Neural cell (in vitro differentiated cells): Measurements from ENCODE around the gene CDR2.

Source experiments
- EP300 ChIP-seq: fragments of 450-650 bp; conservative IDR thresholded peaks from 2 replicates; pipeline ENCODE4 v1.6.1; 2014; ENCODE audit warnings: antibody characterized with exemption, mild to moderate bottlenecking, moderate library complexity; ENCODE audit not compliant: poor library complexity, severe bottlenecking
- EZH2 ChIP-seq: fragments of 200-600, 300-800 bp; shearing (Covaris generic), sonication (generic); IDR thresholded peaks from 2 replicates; pipeline ENCODE4 v1.6.1; 2014; ENCODE audit warnings: antibody characterized with exemption, low read length, borderline replicate concordance, mild to moderate bottlenecking; ENCODE audit not compliant: insufficient read depth, poor library complexity, severe bottlenecking
- POLR2AphosphoS5 ChIP-seq: IDR thresholded peaks from 2 replicates; pipeline ENCODE4 v1.6.1; 2012
- RAD21 ChIP-seq: fragments of 450-650 bp; conservative IDR thresholded peaks from 2 replicates; pipeline ENCODE4 v1.6.1; 2014; ENCODE audit warnings: antibody characterized with exemption, mild to moderate bottlenecking, moderate library complexity
- SMC3 ChIP-seq: fragments of 450-650 bp; conservative IDR thresholded peaks from 2 replicates; pipeline ENCODE4 v1.6.1; 2014; ENCODE audit warnings: antibody characterized with exemption, mild to moderate bottlenecking, moderate library complexity; ENCODE audit not compliant: poor library complexity
- TAF1 ChIP-seq: IDR thresholded peaks from 2 replicates; pipeline ENCODE4 v1.6.1; 2012; ENCODE audit warnings: low read depth
- TF ChIP-seq, protein P1 (sequence below): fragments of 450-650 bp; IDR thresholded peaks from 2 replicates; pipeline ENCODE4 v1.5.1; 2014; ENCODE audit warnings: antibody characterized with exemption, mild to moderate bottlenecking, moderate library complexity; ENCODE audit not compliant: poor library complexity, severe bottlenecking

DNA sequence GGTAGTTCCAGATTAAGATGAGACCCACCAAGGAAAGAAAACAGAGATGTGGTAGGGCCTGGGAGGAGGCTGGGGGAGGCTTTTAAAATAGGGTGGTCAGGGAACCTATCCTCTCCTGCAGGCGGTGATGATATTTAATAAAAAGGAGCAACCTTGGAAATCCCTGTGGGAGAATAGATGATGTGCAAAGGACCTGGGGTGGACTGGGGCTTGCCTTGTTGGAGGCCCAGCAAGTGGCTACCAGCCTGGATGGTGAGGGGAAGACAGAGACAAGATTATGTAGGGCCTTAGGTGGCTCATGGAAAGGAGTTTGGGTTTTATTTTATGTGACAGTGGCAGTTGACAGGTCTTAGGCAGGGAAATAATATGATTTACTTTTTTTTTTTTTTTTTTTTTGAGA, 75.4 kb downstream of the CDR2 start:
- TF ChIP-seq POLR2AphosphoS5 = no peak
- TF ChIP-seq TAF1 = no peak
- TF ChIP-seq EP300 = no peak
- TF ChIP-seq, protein P1, sequence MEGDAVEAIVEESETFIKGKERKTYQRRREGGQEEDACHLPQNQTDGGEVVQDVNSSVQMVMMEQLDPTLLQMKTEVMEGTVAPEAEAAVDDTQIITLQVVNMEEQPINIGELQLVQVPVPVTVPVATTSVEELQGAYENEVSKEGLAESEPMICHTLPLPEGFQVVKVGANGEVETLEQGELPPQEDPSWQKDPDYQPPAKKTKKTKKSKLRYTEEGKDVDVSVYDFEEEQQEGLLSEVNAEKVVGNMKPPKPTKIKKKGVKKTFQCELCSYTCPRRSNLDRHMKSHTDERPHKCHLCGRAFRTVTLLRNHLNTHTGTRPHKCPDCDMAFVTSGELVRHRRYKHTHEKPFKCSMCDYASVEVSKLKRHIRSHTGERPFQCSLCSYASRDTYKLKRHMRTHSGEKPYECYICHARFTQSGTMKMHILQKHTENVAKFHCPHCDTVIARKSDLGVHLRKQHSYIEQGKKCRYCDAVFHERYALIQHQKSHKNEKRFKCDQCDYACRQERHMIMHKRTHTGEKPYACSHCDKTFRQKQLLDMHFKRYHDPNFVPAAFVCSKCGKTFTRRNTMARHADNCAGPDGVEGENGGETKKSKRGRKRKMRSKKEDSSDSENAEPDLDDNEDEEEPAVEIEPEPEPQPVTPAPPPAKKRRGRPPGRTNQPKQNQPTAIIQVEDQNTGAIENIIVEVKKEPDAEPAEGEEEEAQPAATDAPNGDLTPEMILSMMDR = no peak
- TF ChIP-seq SMC3 = no peak
- no peak for TF ChIP-seq EZH2
- TF ChIP-seq RAD21 = no peak
